OCI-LY1 (cell line): ENCODE data around the gene TRIP6.

Experiments
- EZH2 ChIP-seq: fragments of 200-600 bp; sonication (generic), shearing (Covaris generic); IDR thresholded peaks from 2 replicates; pipeline ENCODE4 v1.8.0; 2017; ENCODE audit warnings: borderline replicate concordance, mixed run types, mild to moderate bottlenecking, antibody characterized with exemption, low read length, moderate library complexity, mixed read lengths
- TF ChIP-seq, protein P1 (sequence below): fragments of 200-600 bp; sonication (generic), shearing (Covaris generic); IDR thresholded peaks from 2 replicates; pipeline ENCODE4 v1.5.1; 2017; ENCODE audit warnings: mild to moderate bottlenecking, antibody characterized with exemption, low read length, moderate library complexity, mixed read lengths

DNA sequence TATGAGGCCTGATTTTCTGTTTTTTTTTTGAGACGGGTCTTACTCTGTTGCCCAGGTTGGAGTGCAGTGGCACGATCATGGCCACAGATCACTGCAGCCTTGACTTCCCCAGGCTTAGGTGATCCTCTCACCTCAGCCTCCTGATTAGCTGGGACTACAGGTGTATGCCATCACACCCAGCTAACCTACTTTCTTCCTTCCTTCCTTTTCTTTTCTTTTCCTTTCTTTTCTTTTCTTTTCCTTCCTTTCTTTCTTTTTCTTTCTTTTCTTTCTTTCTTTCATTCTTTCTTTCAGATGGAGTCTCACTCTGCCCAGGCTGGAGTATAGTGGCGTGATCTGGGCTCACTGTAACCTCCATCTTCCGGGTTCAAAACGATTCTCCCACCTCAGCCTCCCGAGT lies 11.5 kb downstream of the TRIP6 start:
- no peak for TF ChIP-seq EZH2
- TF ChIP-seq, protein P1, sequence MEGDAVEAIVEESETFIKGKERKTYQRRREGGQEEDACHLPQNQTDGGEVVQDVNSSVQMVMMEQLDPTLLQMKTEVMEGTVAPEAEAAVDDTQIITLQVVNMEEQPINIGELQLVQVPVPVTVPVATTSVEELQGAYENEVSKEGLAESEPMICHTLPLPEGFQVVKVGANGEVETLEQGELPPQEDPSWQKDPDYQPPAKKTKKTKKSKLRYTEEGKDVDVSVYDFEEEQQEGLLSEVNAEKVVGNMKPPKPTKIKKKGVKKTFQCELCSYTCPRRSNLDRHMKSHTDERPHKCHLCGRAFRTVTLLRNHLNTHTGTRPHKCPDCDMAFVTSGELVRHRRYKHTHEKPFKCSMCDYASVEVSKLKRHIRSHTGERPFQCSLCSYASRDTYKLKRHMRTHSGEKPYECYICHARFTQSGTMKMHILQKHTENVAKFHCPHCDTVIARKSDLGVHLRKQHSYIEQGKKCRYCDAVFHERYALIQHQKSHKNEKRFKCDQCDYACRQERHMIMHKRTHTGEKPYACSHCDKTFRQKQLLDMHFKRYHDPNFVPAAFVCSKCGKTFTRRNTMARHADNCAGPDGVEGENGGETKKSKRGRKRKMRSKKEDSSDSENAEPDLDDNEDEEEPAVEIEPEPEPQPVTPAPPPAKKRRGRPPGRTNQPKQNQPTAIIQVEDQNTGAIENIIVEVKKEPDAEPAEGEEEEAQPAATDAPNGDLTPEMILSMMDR = no peak
